Stimulated activated CD4-positive, alpha-beta T cell treated with anti-CD3 and anti-CD28 coated beads, TNF-alpha, amount 100 ng/mL, for 4 hours (primary cell): ENCODE measurements around the gene PDIA5.

Experiments used
- DNase-seq, 3 experiments: peaks; one replicate each; pipeline ENCODE4 v3.0.0-alpha.2; 2020; ENCODE audit warnings: low read depth in 3 of 3

Gene PDIA5

GRCh38 chr3:123066896-123067688 lies at the start of gene PDIA5:
Gene PDIA5 (plus strand): TSS chr3:123067025. CDS start chr3:123067165, 140 bp downstream.
- peak; percentile 43 to 67 (median 63) for DNase-seq

GRCh38 chr3:123018683-123019082 lies 48.1 kb upstream of the PDIA5 start:
- DNase-seq: no peak

- DNase-seq: no peak
Measured at GRCh38 chr3:123019161-123019560, 47.7 kb upstream of the PDIA5 start.

GRCh38 chr3:123019591-123019990 lies 47.2 kb upstream of the PDIA5 start:
- DNase-seq: no peak

- DNase-seq: no peak
Measured at GRCh38 chr3:123020709-123021108, 46.1 kb upstream of the PDIA5 start.

- DNase-seq: no peak
Measured at GRCh38 chr3:123021388-123021787, 45.4 kb upstream of the PDIA5 start.

- DNase-seq: no peak
Measured at GRCh38 chr3:123021996-123022510, 44.8 kb upstream of the PDIA5 start.

- no peak for DNase-seq
Measured at GRCh38 chr3:123024056-123024455, 42.8 kb upstream of the PDIA5 start.

GRCh38 chr3:123025642-123026521 lies 40.9 kb upstream of the PDIA5 start:
- DNase-seq: no peak

- DNase-seq: peak in 1 of 3 experiments; percentile 5
Measured at GRCh38 chr3:123026565-123027291, 40.1 kb upstream of the PDIA5 start.

GRCh38 chr3:123027292-123028232 lies 39.3 kb upstream of the PDIA5 start, which contains the start of gene SEMA5B:
Gene SEMA5B (minus strand): TSS chr3:123027763. CDS start chr3:122961263, 66,500 bp downstream.
- peak in 1 of 3 experiments; percentile 10 for DNase-seq

GRCh38 chr3:123028233-123028828 lies 38.5 kb upstream of the PDIA5 start:
- no peak for DNase-seq

- DNase-seq: no peak
Measured at GRCh38 chr3:123031051-123031450, 35.8 kb upstream of the PDIA5 start.

- DNase-seq: no peak
Measured at GRCh38 chr3:123032057-123032456, 34.8 kb upstream of the PDIA5 start.

- DNase-seq: no peak
Measured at GRCh38 chr3:123034120-123034519, 32.7 kb upstream of the PDIA5 start.

GRCh38 chr3:123034996-123035395 lies 31.8 kb upstream of the PDIA5 start:
- DNase-seq: no peak

GRCh38 chr3:123036352-123037014 lies 30.3 kb upstream of the PDIA5 start:
- no peak for DNase-seq

- no peak for DNase-seq
Measured at GRCh38 chr3:123037015-123037375, 29.8 kb upstream of the PDIA5 start.

GRCh38 chr3:123038751-123039150 lies 28.1 kb upstream of the PDIA5 start:
- DNase-seq: no peak

- no peak for DNase-seq
Measured at GRCh38 chr3:123039178-123039577, 27.6 kb upstream of the PDIA5 start.
